ENCODE data around the gene MTUS2. TPM values are rescaled to one million over a fixed set of nuclear protein-coding genes. Genes with fewer than 3 reads are reported as not detected.
A peak's percentile ranks its signal among the peaks of the same experiment; 100 is the strongest.

MTUS2 gene
- total and polyA plus RNA-seq, 9 of the 15 experiments (the other 6 are each of a cell fraction or from before 2014, with no cell fraction given): 0.01 to 0.28 (median 0.06) TPM; not detected in 1

DNA sequence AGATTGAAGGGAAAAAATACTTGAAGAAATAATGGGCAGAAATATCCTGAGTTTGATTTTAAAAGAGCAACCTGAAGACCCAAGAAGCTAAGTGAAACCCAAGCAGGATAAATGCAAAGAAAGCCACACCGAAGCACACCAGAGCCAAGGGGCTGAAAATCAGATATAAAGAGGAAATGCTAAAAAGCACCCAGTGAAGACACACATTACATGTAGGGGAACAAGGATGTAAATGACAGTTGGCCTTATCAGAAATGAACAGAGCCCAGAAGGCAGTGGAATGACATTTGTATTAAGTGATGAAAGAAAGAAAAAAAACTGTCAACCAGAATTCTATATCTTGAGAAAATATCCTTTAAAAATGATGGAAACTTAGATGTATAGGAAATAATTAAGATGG is 636.3 kb downstream of the MTUS2 start (continued):
- TF ChIP-seq, protein P1, sequence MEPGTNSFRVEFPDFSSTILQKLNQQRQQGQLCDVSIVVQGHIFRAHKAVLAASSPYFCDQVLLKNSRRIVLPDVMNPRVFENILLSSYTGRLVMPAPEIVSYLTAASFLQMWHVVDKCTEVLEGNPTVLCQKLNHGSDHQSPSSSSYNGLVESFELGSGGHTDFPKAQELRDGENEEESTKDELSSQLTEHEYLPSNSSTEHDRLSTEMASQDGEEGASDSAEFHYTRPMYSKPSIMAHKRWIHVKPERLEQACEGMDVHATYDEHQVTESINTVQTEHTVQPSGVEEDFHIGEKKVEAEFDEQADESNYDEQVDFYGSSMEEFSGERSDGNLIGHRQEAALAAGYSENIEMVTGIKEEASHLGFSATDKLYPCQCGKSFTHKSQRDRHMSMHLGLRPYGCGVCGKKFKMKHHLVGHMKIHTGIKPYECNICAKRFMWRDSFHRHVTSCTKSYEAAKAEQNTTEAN (CRISPR knock-in tag; IDR thresholded peaks at IDR 0.05): no peak
- no peak for TF ChIP-seq RFX1 (IDR thresholded peaks at IDR 0.05)
- TF ChIP-seq DNMT1 (IDR thresholded peaks at IDR 0.05): no peak
- TF ChIP-seq, protein P2, sequence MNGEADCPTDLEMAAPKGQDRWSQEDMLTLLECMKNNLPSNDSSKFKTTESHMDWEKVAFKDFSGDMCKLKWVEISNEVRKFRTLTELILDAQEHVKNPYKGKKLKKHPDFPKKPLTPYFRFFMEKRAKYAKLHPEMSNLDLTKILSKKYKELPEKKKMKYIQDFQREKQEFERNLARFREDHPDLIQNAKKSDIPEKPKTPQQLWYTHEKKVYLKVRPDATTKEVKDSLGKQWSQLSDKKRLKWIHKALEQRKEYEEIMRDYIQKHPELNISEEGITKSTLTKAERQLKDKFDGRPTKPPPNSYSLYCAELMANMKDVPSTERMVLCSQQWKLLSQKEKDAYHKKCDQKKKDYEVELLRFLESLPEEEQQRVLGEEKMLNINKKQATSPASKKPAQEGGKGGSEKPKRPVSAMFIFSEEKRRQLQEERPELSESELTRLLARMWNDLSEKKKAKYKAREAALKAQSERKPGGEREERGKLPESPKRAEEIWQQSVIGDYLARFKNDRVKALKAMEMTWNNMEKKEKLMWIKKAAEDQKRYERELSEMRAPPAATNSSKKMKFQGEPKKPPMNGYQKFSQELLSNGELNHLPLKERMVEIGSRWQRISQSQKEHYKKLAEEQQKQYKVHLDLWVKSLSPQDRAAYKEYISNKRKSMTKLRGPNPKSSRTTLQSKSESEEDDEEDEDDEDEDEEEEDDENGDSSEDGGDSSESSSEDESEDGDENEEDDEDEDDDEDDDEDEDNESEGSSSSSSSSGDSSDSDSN (IDR thresholded peaks at IDR 0.05; ENCODE audit: borderline replicate concordance in 1 of 2, low read depth in 2 of 2, low read length in 2 of 2): no peak
- TF ChIP-seq, protein P3, sequence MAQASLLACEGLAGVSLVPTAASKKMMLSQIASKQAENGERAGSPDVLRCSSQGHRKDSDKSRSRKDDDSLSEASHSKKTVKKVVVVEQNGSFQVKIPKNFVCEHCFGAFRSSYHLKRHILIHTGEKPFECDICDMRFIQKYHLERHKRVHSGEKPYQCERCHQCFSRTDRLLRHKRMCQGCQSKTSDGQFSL (CRISPR knock-in tag; IDR thresholded peaks at IDR 0.05): no peak
- TF ChIP-seq, protein P3 (tag; IDR thresholded peaks at IDR 0.05): no peak
- TF ChIP-seq ZNF445 (CRISPR knock-in tag; IDR thresholded peaks at IDR 0.05; ENCODE audit: low read depth): no peak
- TF ChIP-seq TCF7 (IDR thresholded peaks at IDR 0.05; ENCODE audit: borderline replicate concordance): no peak
- TF ChIP-seq ZSCAN29 (IDR thresholded peaks at IDR 0.05): no peak
- TF ChIP-seq, protein P4, sequence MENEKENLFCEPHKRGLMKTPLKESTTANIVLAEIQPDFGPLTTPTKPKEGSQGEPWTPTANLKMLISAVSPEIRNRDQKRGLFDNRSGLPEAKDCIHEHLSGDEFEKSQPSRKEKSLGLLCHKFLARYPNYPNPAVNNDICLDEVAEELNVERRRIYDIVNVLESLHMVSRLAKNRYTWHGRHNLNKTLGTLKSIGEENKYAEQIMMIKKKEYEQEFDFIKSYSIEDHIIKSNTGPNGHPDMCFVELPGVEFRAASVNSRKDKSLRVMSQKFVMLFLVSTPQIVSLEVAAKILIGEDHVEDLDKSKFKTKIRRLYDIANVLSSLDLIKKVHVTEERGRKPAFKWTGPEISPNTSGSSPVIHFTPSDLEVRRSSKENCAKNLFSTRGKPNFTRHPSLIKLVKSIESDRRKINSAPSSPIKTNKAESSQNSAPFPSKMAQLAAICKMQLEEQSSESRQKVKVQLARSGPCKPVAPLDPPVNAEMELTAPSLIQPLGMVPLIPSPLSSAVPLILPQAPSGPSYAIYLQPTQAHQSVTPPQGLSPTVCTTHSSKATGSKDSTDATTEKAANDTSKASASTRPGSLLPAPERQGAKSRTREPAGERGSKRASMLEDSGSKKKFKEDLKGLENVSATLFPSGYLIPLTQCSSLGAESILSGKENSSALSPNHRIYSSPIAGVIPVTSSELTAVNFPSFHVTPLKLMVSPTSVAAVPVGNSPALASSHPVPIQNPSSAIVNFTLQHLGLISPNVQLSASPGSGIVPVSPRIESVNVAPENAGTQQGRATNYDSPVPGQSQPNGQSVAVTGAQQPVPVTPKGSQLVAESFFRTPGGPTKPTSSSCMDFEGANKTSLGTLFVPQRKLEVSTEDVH (IDR thresholded peaks at IDR 0.05; ENCODE audit: low read depth, partially characterized antibody): no peak
- TF ChIP-seq SUPT5H (IDR thresholded peaks at IDR 0.05): no peak
- no peak for TF ChIP-seq ZNF197 (CRISPR knock-in tag; IDR thresholded peaks at IDR 0.05; ENCODE audit: low read depth)
- TF ChIP-seq HCFC1 (IDR thresholded peaks at IDR 0.05; ENCODE audit: low read depth, low read length): no peak
- TF ChIP-seq CXXC5 (CRISPR knock-in tag; IDR thresholded peaks at IDR 0.05): no peak
- TF ChIP-seq GTF2A2 (tag; IDR thresholded peaks at IDR 0.05): no peak
- no peak for TF ChIP-seq ZFP30 (CRISPR knock-in tag; IDR thresholded peaks at IDR 0.05; ENCODE audit: borderline replicate concordance)
- 0 out of 2 replicates have a peak, but pooled peaks have one; percentile 9 for TF ChIP-seq KLF16 (IDR thresholded peaks at IDR 0.05)
- TF ChIP-seq SMARCA4 (IDR thresholded peaks at IDR 0.05): peak; percentile 89
- peak; percentile 70 for TF ChIP-seq MTA2 (IDR thresholded peaks at IDR 0.05; ENCODE audit: low read depth)
- no peak for TF ChIP-seq ZNF224 (CRISPR knock-in tag; IDR thresholded peaks at IDR 0.05)
- no peak for TF ChIP-seq ZNF76 (CRISPR knock-in tag; IDR thresholded peaks at IDR 0.05; ENCODE audit: borderline replicate concordance)
- TF ChIP-seq, protein P5, sequence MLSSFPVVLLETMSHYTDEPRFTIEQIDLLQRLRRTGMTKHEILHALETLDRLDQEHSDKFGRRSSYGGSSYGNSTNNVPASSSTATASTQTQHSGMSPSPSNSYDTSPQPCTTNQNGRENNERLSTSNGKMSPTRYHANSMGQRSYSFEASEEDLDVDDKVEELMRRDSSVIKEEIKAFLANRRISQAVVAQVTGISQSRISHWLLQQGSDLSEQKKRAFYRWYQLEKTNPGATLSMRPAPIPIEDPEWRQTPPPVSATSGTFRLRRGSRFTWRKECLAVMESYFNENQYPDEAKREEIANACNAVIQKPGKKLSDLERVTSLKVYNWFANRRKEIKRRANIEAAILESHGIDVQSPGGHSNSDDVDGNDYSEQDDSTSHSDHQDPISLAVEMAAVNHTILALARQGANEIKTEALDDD (IDR thresholded peaks at IDR 0.05): no peak
- no peak for TF ChIP-seq ETV1 (tag; conservative IDR thresholded peaks at IDR 0.05; ENCODE audit: low read depth)
- no peak for TF ChIP-seq KLF1 (tag; IDR thresholded peaks at IDR 0.05)

Data from K562 (cell line).